ENCODE measurements around the gene KHK.

Gene KHK

DNA sequence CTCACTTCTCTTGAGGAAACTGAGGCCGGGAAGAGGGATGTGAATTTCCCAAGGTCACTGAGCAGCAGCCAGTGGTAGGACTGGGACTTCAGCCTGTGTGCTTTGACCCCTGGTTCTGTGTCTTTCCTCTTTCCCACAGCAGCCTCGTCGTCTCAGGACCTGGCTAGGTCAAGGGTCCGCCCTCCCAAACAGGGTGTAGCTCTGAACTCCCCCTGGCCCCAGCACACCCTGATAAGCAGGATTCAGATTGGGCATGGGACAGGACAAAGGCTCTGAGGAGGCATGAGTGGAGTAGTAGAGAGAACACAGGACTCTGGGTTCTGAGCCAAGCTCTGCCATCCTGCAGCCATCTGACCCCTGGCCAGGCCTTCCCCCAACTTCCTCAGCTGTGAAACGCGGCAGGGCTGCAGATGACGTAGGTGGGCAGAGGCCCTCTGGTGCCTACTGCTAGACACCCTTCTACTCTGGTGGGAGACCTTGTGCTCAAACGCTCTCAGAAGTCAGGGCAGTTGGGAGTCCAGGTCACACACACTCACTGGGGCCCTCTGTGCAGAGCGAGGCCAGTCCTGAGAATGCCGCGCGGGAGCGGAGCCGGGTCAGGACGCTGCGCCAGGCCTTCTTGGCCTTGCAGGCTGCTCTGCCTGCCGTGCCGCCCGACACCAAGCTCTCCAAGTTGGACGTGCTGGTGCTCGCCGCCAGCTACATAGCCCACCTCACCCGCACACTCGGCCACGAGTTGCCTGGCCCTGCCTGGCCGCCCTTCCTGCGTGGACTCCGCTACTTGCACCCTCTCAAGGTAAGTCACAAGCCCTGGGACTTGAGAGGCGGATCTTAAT lies 63.2 kb downstream of the KHK start:
- TF ChIP-seq, protein P1, sequence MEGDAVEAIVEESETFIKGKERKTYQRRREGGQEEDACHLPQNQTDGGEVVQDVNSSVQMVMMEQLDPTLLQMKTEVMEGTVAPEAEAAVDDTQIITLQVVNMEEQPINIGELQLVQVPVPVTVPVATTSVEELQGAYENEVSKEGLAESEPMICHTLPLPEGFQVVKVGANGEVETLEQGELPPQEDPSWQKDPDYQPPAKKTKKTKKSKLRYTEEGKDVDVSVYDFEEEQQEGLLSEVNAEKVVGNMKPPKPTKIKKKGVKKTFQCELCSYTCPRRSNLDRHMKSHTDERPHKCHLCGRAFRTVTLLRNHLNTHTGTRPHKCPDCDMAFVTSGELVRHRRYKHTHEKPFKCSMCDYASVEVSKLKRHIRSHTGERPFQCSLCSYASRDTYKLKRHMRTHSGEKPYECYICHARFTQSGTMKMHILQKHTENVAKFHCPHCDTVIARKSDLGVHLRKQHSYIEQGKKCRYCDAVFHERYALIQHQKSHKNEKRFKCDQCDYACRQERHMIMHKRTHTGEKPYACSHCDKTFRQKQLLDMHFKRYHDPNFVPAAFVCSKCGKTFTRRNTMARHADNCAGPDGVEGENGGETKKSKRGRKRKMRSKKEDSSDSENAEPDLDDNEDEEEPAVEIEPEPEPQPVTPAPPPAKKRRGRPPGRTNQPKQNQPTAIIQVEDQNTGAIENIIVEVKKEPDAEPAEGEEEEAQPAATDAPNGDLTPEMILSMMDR (IDR thresholded peaks at IDR 0.05; ENCODE audit: insufficient read depth, low read depth, low read length, missing control alignments) = no peak
- H3K4me3 ChIP-seq (ENCODE audit: low read length) = no peak overlapping the region
- DNase-seq (ENCODE audit: low read depth) = no peak
